GM21390 (cell line): Measurements from ENCODE around the gene POMT1.
"Not testable (repeated sequence)": the region's sequence is repeated elsewhere in the genome, so short reads cannot be mapped to it uniquely, and the experiment has no call there.

ENCODE experiments used
- ATAC-seq: cut with Tn5 transposase; IDR thresholded peaks from one replicate; pipeline ENCODE4 v1.9.1; 2021; ENCODE audit not compliant: unreplicated experiment

Gene POMT1

DNA sequence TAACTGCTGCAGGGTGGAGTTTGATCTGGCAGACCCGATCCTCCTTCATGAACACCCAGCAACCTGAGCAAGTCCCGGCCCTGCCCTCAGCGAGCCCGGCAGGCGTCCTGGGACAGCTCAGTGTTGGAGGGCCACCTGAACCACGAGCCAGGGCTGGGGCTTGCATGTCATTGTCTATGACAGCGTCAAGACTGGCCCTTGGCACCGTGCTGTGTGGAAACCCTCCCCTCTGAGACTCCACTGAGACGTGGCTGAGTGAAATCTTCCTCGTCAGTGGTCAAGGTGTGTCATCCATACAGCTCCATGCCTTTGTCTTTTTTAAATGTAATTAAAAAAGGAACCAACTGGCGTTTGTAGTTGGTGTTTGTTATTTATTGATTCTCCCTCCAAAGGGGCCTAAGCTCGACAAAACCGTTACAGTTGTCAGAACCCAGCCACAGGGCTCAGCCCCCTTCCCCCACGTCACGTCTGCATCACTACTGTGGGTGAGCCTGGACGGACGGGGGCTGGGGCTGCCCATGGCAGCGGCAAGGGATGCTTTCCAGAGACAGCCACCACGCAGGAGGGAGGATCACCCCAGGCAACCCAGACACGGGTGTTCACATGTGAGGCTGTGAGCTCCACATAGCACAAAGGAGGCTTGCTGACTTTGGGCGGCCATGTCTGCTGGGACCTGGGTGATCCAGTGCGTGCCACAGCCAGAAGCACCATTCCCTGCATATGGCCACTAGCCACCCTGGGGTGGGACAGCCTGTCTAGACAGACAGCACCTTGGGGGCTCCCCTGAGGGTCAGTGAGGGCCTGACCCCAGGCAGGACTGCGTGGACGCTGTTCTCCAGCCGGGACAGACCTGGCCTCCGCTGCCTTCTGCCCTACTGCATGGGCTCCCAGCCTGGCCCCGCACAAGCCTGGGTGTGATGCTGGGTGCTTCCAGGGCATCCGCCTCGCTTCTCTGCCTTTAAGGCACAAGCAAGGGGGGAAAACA is 21.0 kb downstream of the POMT1 start:
- no peak for ATAC-seq

DNA sequence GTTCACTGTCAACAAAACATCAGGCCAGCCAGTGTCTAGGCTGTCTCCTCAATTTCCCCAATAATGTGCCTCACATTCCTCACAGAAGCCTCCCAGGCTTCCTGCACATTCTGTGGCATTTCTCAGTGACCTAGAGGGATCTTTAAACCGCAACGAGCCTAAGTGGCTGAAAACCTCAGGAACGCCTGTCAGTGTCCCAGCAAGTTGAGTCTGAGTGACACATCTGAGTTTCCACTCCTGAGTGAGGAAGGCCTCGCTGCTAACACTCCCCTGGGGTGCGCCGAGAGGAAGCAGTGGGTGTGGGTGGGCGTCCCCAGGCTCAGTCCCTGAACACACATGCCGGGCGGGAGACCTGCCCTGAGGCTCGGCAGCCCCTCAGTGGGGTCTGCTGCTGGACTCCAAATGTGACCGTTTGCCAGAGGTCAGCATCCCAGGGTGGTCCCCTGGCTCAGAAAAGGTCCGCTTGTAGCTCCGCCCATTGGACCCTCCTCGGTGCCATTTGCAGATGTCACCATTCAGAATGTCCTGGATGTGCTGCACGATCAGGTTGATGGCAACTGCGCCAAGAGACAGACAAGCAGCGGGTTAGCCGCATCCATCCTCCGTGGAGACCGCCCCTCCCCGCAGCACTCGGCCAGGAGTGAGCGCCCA is 22.1 kb downstream of the POMT1 start:
- no peak for ATAC-seq

DNA sequence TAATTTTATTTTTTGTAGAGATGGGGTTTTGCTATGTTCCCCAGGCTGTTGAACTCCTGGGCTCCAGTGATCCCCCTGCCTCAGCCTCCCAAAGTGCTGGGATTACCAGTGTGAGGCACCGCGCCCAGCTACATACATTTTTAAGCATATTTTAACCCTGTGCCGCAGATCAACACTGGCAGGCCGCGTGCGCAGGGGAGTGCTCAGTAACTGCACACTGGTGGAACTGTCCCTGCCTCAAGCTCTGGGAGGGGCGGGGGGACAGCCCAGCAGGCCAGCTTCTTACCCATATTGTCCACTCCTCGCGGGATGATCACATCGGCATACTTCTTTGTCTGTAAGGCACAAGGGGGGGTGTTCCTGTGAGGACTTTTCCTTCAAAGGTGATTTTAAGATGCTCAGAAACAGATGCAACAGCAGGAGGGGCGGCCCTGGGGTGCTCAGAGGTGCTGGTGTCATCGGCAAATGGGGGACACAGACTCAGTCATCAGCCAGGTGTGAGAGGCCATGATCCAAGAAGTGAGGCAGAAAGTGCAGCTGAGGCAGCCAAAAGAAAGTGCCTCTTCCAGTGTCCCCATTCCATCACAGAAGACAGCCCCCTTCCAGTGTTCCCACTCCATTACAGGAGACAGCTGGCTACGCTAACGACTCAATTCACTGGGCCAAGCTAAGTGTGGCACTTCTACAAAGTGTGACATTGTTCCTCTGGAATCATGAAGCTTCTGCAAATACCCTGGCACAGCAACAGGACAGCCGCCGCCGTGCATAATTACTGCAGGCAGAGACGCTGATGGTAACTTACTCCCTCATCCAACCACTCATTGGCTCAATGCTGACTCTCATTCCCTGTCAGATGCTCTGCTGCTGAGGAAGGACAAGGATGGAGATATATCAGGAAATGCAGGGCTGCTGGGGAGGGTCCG is 23.2 kb downstream of the POMT1 start:
- ATAC-seq: no peak

- ATAC-seq: no peak
Measured at GRCh38 chr9:131528186-131528585, 25.5 kb downstream of the POMT1 start.

GRCh38 chr9:131528886-131529505 is 26.3 kb downstream of the POMT1 start:
- ATAC-seq: no peak

DNA sequence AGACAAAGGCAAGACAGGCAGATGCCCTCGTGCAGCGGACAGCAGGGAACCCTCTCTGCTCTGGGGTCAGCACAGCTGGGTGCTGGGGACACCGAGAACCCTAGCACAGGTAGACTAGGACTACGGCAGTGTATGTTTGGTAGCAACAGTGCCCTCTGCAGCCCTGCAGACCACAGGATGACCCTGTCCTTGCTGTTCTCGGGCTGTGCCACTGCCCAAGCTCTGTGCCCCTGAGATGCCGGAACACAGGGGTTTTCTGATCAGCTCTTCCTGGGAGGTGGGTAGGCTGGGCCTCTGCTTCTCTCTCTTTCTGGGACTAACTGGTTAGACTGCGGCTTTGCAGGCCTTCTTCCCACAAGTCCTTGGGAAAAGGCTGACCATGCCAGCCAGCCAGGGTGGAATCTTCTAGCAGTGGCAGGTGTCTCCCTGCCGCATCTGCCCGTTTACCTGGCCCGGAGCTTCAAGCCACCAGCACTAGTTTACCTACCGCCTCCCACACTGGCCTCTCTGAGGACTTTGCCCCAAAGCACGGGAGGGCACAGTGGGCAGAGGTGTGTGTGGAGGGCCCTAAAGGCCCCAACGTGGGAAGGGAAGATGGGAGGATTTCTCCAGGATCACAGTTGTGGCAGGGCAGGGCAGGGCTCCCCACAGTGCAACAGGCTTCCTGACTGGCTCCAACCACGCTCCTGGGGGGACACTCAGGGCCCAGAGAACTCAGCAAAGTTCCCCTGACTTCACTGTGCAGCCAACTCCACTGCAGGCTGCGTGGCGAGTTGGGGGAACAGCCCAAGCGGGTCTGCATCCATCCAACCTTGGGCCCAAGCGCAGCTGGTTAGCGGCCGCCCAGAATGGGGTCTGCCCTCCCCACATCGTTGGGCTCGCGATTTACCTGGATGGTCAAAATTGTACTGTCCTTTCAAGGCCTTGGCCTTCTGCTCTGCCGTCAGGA is 27.2 kb downstream of the POMT1 start:
- ATAC-seq: no peak

DNA sequence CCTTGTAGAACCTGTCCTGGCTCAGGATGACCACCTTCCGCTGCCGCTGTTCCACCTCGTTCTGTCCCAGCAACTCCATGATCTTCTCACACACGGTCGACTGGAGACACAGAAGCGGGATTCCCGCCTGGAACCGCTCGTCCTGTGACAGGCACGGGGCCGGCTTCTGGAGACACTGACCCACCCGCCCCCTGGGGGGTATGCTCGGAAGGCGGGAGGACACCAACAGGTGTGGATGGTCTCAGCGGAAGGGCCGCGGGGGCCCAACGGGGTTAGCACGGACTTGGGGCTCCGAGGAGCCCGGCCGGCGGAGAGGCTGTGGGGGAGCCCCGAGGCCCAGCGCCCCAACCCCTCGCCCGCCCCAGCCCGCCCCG is 27.8 kb downstream of the POMT1 start:
- ATAC-seq: peak; percentile 17

- peak; percentile 86 for ATAC-seq
Measured at GRCh38 chr9:131530920-131531832, 28.5 kb downstream of the POMT1 start, which contains the start of gene UCK1. UCK1 (minus strand) TSS chr9:131531263; CDS start chr9:131531174, 89 bp downstream.

GRCh38 chr9:131534721-131535237 is 32.1 kb downstream of the POMT1 start:
- ATAC-seq: no peak

DNA sequence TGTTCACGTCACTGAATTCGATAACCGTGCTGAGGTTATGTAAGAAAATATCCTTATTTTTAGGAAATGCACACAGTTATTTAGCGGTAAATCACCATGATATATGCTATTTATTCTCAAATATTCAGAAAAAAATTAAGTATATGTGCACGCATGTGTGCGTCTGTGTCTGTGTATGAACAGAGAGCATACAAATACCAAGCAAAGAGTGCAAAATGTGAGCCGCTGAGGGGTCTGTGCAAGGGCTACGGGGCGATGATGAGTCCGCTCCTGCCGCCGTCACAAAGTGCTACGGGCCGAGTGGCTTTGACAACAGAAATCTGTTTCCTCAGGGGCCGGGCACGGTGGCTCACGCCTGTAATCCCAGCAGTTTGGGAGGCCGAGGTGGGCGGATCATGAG is 35.2 kb downstream of the POMT1 start:
- no peak for ATAC-seq

DNA sequence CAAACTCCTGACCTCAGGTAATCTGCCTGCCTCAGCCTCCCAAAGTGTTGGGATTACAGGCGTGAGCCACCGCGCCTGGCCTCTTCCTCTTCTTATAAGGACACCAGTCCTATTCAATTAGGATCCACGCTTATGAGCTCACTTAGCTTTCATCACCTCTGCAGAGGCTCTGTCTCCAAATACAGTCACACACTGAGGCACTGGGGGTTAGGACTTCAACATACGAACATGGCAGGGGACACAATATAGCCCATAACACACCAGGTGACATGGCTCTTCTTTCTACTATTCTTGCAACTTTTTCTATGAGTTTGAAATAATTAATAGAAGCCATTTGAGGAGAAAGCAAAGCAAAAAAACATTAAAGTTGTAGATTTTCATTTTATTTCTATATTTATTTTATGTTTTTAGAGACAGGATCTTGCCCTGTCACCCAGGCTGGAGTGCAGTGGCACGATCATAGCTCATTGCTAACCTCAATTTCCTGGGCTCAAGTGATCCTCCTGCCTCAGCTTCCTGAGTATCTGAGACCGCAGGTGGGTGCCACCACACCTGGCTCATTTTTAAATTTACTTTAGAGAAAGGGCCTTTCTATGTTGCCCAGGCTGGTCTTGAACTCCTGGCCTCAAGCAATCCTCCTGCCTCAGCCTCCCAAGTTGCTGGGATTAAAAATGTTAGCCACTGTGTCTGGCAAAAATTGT is 36.7 kb downstream of the POMT1 start:
- no peak for ATAC-seq

DNA sequence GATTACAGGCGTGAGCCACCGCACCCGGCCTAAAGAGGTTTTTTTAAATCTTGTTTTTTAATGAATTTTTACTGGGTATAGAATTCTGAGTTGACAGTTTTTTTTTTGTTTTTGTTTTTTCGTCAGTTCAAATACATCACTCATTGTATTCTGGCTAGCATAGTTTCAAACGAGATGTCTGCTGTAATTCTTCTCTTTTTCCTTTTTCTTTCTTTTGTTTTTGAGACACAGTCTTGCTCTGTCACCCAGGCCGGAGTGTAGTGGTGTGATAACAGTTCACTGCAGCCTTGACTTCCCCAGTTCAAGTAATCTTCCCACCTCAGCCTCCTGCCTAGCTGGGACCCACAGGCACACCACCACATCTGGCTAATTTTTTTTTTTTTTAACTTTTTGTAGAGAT is 40.4 kb downstream of the POMT1 start:
- no peak for ATAC-seq

DNA sequence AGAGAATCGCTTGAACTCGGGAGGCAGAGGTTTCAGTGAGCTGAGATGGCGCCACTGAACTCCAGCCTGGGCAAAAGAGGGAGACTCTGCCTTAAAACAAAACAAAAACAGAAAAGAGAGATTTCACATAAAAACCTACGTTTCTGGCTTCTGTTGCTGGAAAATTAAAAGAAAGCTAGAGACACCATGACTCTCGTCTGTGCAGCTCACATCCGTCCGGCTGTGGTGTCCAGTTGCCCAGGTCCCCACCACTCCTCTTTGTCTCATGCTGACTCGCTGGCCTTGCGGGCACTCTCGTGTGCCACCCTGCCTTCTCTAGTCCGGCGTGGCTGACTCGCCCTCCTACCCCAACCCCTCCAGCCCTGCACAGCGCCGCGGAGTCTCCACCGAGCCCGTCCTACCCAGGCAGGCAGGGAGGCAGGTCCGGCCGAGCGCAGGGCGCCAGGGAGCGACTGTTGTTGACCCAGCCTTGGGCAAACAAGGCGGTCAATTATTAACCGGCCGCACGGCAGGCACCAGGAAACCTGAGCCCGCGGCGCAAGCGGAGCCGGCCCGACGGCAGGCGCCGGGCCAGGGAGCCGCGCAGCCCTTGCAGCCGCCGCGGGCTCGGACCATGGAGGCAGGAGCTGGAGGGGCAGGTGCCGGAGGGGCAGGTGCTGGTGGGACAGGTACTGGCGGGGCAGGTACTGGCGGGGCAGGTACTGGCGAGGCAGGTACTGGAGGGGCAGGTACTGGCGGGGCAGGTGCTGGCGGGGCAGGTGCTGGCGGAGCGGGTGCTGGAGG is 42.5 kb downstream of the POMT1 start, which contains the start of gene PRRT1B:
Gene PRRT1B (plus strand): TSS at position 521 of the 783 bp plus-strand sequence. CDS start 93 bp downstream, at position 614.
- ATAC-seq: no peak

DNA sequence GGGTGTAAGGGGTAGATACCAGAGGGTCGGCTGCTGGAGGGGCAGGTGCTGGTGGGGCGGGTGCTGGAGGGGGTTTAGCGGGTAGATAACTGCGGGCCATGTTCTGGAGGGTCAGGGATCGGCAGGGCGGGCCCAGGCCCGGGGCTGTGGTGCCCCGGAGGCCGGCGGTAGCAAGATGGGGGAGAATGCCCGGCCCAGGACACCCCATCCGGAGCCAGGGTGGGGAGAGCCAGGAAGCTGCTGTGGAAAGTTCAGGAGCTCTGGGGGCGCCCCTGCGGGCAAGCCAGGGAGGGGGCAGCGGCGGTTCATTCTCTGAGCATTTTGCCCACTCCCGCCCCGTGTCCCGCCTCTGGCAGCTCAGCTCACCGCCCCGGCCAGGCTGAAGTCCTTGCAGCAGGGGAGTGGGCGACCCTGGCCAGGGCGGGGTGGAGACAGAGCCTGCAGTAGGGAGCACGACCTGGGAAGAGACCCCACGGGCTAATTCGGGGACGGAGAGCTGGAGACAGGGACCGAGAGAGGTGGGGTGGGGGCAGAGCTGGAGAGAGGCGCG is 43.1 kb downstream of the POMT1 start:
- no peak for ATAC-seq

DNA sequence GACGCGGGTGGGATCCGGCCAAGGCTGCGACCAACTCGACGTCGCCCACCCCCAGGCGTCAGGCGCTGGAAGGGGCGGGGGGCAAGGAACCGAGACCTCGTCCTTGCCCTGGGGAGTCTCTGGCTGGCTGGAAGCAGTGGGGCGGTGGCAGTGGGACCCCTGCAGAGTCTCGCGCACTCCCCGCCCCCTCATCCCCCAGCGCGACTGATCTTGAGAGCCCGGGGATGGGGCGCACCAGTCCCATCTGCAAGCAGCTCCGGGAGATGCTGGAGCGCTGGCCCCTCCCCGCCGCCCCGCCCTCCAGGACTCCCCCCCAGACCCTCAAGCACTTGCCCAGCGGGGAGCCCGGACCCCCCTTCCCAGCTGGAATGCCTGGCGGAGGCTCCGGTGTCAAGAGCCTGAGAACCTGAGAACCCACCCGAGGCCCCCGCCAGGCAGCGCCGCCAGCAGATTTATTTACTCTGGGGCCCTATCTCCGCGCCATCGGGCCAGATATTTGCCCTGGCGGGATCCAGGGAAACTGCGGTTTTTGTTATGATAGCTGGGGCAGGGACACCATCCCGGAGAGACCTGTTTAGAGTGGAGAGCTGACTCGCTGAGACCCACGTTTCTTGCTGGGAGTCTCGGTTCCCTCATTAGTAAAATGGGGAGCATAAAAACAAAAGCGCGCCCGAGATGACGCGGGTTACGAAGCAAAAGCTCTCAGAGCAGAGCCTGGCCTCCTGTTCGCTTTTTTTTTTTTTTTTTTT is 43.8 kb downstream of the POMT1 start:
- ATAC-seq: no peak

GRCh38 chr9:131549186-131549585 is 46.5 kb downstream of the POMT1 start:
- ATAC-seq: not testable (repeated sequence)
